ENCODE results near the gene INHBB.

GRCh38 chr2:120343100-120343432 lies 2.9 kb upstream of the INHBB start:
- TF ChIP-seq EZH2phosphoT487 (conservative IDR thresholded peaks at IDR 0.05; ENCODE audit: low read length) (no peak), CTCF (IDR thresholded peaks at IDR 0.05; ENCODE audit: insufficient read depth, low read length, poor library complexity, severe bottlenecking) (no peak)

Measured in SU-DHL-6 (cell line).